Keratinocyte (primary cell): ENCODE data around the gene NUP35. TPM values are rescaled to one million over a fixed set of nuclear protein-coding genes. Genes with fewer than 3 reads are reported as not detected.
"Not testable (repeated sequence)": the region's sequence is repeated elsewhere in the genome, so short reads cannot be mapped to it uniquely, and the experiment has no call there.

Experiments
- DNase-seq: peaks from one replicate; pipeline ENCODE4 v3.0.0-alpha.2; 2011; ENCODE audit warnings: low read depth, missing footprints, low spot score
- FAIRE-seq: peaks from 2 replicates; lab custom pipeline; 2011; peaks lifted over from hg19 to GRCh38; lab: Jason Lieb, UNC
- H2AFZ ChIP-seq: 2 replicates; pipeline ENCODE4 v1.6.0; 2012; ENCODE audit warnings: low read length, control low read depth, inconsistent platforms; ENCODE audit not compliant: control insufficient read depth
- H3K27ac ChIP-seq: 2 replicates; pipeline ENCODE4 v1.5.1; 2011; ENCODE audit warnings: low read length; ENCODE audit not compliant: control insufficient read depth, insufficient read depth
- H3K27me3 ChIP-seq: 3 replicates; pipeline ENCODE4 v1.6.0; 2011; ENCODE audit warnings: low read length; ENCODE audit not compliant: control insufficient read depth, insufficient read depth; ENCODE audit errors: extremely low read depth
- H3K36me3 ChIP-seq, 2 experiments: 2 replicates in 1 of 2; 3 replicates in 1 of 2; pipeline ENCODE4 v1.5.1; 2011; ENCODE audit warnings: low read length in 2 of 2, mild to moderate bottlenecking in 1 of 2; ENCODE audit not compliant: control insufficient read depth in 2 of 2, insufficient read depth in 2 of 2; ENCODE audit errors: extremely low read depth in 1 of 2
- H3K4me1 ChIP-seq: 3 replicates; pipeline ENCODE4 v1.5.1; 2011; ENCODE audit warnings: low read length; ENCODE audit not compliant: control insufficient read depth, insufficient read depth; ENCODE audit errors: extremely low read depth
- H3K4me2 ChIP-seq: 3 replicates; pipeline ENCODE4 v1.6.0; 2011; ENCODE audit warnings: low read depth, low read length; ENCODE audit not compliant: control insufficient read depth, insufficient read depth; ENCODE audit errors: extremely low read depth
- H3K4me3 ChIP-seq, 3 experiments: fragments of 200-600 bp in 1 of 3; sonication (generic) in 1 of 3; 2 replicates in 2 of 3; 3 replicates in 1 of 3; pipeline ENCODE4 v1.5.1; 2011 to 2016; ENCODE audit warnings: low read length in 3 of 3, mild to moderate bottlenecking in 3 of 3, control low read depth in 2 of 3, inconsistent platforms in 1 of 3, low read depth in 1 of 3, mixed read lengths in 1 of 3, mixed run types in 1 of 3, moderate library complexity in 1 of 3; ENCODE audit not compliant: control insufficient read depth in 2 of 3, insufficient read depth in 2 of 3; ENCODE audit errors: extremely low read depth in 1 of 3
- H3K79me2 ChIP-seq: 2 replicates; pipeline ENCODE4 v1.6.0; 2012; ENCODE audit warnings: low read length; ENCODE audit not compliant: control insufficient read depth, insufficient read depth
- H3K9ac ChIP-seq: 3 replicates; pipeline ENCODE4 v1.6.0; 2011; ENCODE audit warnings: low read length; ENCODE audit not compliant: control insufficient read depth, insufficient read depth; ENCODE audit errors: extremely low read depth
- H3K9me1 ChIP-seq: 3 replicates; pipeline ENCODE4 v1.6.0; 2011; ENCODE audit warnings: low read length; ENCODE audit not compliant: control insufficient read depth, insufficient read depth; ENCODE audit errors: extremely low read depth
- H3K9me3 ChIP-seq: 2 replicates; pipeline ENCODE4 v1.5.1; 2012; ENCODE audit warnings: low read depth, low read length; ENCODE audit not compliant: control insufficient read depth
- H4K20me1 ChIP-seq: 3 replicates; pipeline ENCODE4 v1.6.0; 2011; ENCODE audit warnings: low read length; ENCODE audit not compliant: control insufficient read depth, insufficient read depth; ENCODE audit errors: extremely low read depth
- EZH2 ChIP-seq: IDR thresholded peaks from one replicate; pipeline ENCODE4 v1.6.1; 2012; ENCODE audit warnings: inconsistent platforms, mild to moderate bottlenecking, low read length, moderate library complexity
- dilution Hi-C: fragments of 300-500 bp; cut with MboI; formaldehyde crosslinking; loops from one replicate; pipeline ENCODE4 v1.7.0; 2020; ENCODE audit warnings: low sequenced_read_pairs; ENCODE audit not compliant: extremely low pct_ligation_motif_present
- polyA plus RNA-seq, 5 experiments: library from polyadenylated mRNA; depleted of rRNA in 3 of 5; stranded (reverse) in 3 of 5; stranded (forward) in 1 of 5; unstranded in 1 of 5; fragments of >200 nt; gene quantifications; 1 replicate in 1 of 5; 2 replicates in 3 of 5; 3 replicates in 1 of 5; pipeline versions ENCODE4 v1.2.1 to v1.2.3, GENCODE V29; 2011 to 2012; ENCODE audit warnings: missing spikeins in 2 of 5, low read depth in 1 of 5, low replicate concordance in 1 of 5
- TF ChIP-seq, protein P1 (sequence below), 3 experiments: IDR thresholded peaks in 1 of 3; conservative IDR thresholded peaks in 1 of 3; optimal IDR thresholded peaks in 1 of 3; 2 replicates in 2 of 3; 3 replicates in 1 of 3; pipeline versions ENCODE3 to v1.5.1; 2011; ENCODE audit warnings: low read length in 3 of 3, mild to moderate bottlenecking in 3 of 3, moderate library complexity in 2 of 3, control low read depth in 1 of 3, inconsistent platforms in 1 of 3; ENCODE audit not compliant: insufficient read depth in 2 of 3; ENCODE audit errors: extremely low read depth in 1 of 3

Gene NUP35
- polyA plus RNA-seq, 1 donor (not counting 4 experiments of a cell fraction or from before 2014, with no cell fraction given): 22.6 TPM

DNA sequence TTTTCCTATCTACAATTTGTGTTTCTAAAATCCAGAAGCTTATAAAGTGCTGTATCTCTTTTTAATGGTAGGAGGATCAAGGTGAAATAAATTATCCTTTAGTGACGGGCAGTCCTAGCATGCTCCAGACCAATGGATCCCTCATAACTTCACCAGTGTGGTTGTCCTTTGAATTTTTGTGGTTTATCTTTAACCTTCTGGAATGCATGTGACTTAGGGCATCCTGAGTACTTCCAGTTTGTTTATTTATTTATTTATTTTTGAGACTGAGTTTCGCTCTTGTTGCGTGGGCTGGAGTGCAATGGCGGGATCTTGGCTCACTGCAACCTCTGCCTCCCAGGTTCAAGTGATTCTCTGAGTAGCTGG is 40.4 kb downstream of the NUP35 start:
- dilution Hi-C loops: no loop called here
- H3K27ac ChIP-seq: no peak overlapping the region
- DNase-seq: no peak
- peaks cover 0 to 2% of the 10 kb centered on the region in 2 experiments for H3K36me3 ChIP-seq
- H3K9ac ChIP-seq: no peak overlapping the region
- peaks cover 12% of the 10 kb centered on the region for H3K4me1 ChIP-seq
- H4K20me1 ChIP-seq: peaks cover 2% of the 10 kb centered on the region
- TF ChIP-seq, protein P1, sequence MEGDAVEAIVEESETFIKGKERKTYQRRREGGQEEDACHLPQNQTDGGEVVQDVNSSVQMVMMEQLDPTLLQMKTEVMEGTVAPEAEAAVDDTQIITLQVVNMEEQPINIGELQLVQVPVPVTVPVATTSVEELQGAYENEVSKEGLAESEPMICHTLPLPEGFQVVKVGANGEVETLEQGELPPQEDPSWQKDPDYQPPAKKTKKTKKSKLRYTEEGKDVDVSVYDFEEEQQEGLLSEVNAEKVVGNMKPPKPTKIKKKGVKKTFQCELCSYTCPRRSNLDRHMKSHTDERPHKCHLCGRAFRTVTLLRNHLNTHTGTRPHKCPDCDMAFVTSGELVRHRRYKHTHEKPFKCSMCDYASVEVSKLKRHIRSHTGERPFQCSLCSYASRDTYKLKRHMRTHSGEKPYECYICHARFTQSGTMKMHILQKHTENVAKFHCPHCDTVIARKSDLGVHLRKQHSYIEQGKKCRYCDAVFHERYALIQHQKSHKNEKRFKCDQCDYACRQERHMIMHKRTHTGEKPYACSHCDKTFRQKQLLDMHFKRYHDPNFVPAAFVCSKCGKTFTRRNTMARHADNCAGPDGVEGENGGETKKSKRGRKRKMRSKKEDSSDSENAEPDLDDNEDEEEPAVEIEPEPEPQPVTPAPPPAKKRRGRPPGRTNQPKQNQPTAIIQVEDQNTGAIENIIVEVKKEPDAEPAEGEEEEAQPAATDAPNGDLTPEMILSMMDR (optimal IDR thresholded peaks at IDR 0.05 in 1 of 3, IDR thresholded peaks at IDR 0.05 in 1 of 3, conservative IDR thresholded peaks at IDR 0.05 in 1 of 3; ENCODE audit: extremely low read depth in 1 of 3, insufficient read depth in 2 of 3, low read length in 3 of 3): no peak
- H3K4me3 ChIP-seq: no peak overlapping the region
- no peak for FAIRE-seq
- no peak overlapping the region for H3K4me2 ChIP-seq
- H3K9me3 ChIP-seq: peaks cover 2% of the 10 kb centered on the region
- H3K27me3 ChIP-seq: no peaks in the 10 kb centered on the region
- H2AFZ ChIP-seq: no peak overlapping the region
- no peaks in the 10 kb centered on the region for H3K9me1 ChIP-seq
- peaks cover 6% of the 10 kb centered on the region for H3K79me2 ChIP-seq

DNA sequence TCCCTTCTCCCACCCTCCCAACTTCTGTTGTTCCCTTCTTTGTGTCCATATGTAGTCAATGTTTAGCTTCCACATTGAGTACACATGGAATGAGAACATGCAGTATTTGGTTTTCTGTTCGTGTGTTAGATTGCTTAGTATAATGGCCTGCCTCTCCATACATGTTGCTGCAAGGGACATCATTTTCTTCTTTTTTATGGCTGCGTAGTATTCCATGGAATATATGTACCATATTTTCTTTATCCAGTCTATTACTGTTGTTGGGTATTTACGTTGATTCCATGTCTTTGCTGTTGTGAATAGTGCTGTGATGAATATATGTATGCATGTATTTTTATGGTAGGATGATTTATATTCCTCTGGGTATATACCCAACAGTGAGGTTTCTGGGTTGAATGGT is 42.0 kb downstream of the NUP35 start:
- DNase-seq: no peak
- H3K9me3 ChIP-seq: peaks cover 2% of the 10 kb centered on the region
- H3K9me1 ChIP-seq: no peaks in the 10 kb centered on the region
- no peak overlapping the region for H3K9ac ChIP-seq
- no peak overlapping the region for H3K4me3 ChIP-seq
- H3K79me2 ChIP-seq: peaks cover 15% of the 10 kb centered on the region
- no peak overlapping the region for H3K27ac ChIP-seq
- TF ChIP-seq EZH2: no peak
- TF ChIP-seq, protein P1 (optimal IDR thresholded peaks at IDR 0.05 in 1 of 3, IDR thresholded peaks at IDR 0.05 in 1 of 3, conservative IDR thresholded peaks at IDR 0.05 in 1 of 3; ENCODE audit: extremely low read depth in 1 of 3, insufficient read depth in 2 of 3, low read length in 3 of 3): no peak
- FAIRE-seq: peak; percentile 41
- H3K4me1 ChIP-seq: peaks cover 12% of the 10 kb centered on the region
- H3K36me3 ChIP-seq: peaks cover 0 to 2% of the 10 kb centered on the region in 2 experiments
- no peak overlapping the region for H2AFZ ChIP-seq
- H3K4me2 ChIP-seq: no peak overlapping the region
- H3K27me3 ChIP-seq: no peaks in the 10 kb centered on the region
- H4K20me1 ChIP-seq: peaks cover 2% of the 10 kb centered on the region
- dilution Hi-C loops: no loop called here

GRCh38 chr2:183166976-183167375 is 42.7 kb downstream of the NUP35 start:
- dilution Hi-C loops: not testable (repeated sequence)

More at GRCh38 chr2:183166976-183167375, 42.7 kb downstream of the NUP35 start:
- H4K20me1 ChIP-seq, H3K27me3 ChIP-seq, H3K9ac ChIP-seq, FAIRE-seq, H3K9me3 ChIP-seq, H3K36me3 ChIP-seq, H3K27ac ChIP-seq, DNase-seq, H3K9me1 ChIP-seq, H3K4me3 ChIP-seq, H3K4me2 ChIP-seq, H2AFZ ChIP-seq: not testable (repeated sequence)
- H3K79me2 ChIP-seq: peaks cover 15% of the 10 kb centered on the region
- H3K4me1 ChIP-seq: peaks cover 12% of the 10 kb centered on the region
